HCT116 (cell line): ENCODE data around the gene MEIS1. TPM values are rescaled to one million over a fixed set of nuclear protein-coding genes. Genes with fewer than 3 reads are reported as not detected.

ENCODE experiments used
- ATAC-seq: fragments of 200-7000 bp; cut with Tn5 transposase; 2 replicates; pipeline ENCODE4 v1.9.1; 2020; ENCODE audit warnings: mild to moderate bottlenecking, moderate library complexity
- BruUV-seq: library from RNA; stranded (reverse); fragments of 400-500 nt; replicated peaks from 2 replicates; lab custom pipeline; 2021; lab: Mats Ljungman, UMichigan
- CTCF ChIA-PET: fragments of 300-600 bp; sonication (Branson Sonifier 250); formaldehyde crosslinking; loops from one replicate; lab custom pipeline; 2021; ENCODE audit warnings: antibody characterized with exemption; lab: Charles Lee
- POLR2A ChIA-PET: fragments of 300-600, 350-600 bp; sonication (Branson Sonifier 250); formaldehyde crosslinking; loops from one replicate; lab custom pipeline; 2021; ENCODE audit warnings: antibody characterized with exemption; lab: Charles Lee
- RAD21 ChIA-PET, 2 experiments: fragments of 300-600 bp; sonication (Branson Sonifier 250); formaldehyde crosslinking; loops; one replicate each; lab custom pipeline; 2023; ENCODE audit warnings: low total read pairs in 2 of 2; ENCODE audit not compliant: uncharacterized antibody in 2 of 2, unreplicated experiment in 2 of 2, low non-redundant PET in 1 of 2; lab: Charles Lee
- DNase-seq: peaks from one replicate; pipeline ENCODE4 v3.0.0-alpha.2; 2010; ENCODE audit warnings: low read depth, low spot score
- H2AFZ ChIP-seq: fragments of 200-600 bp; shearing (Covaris generic), sonication (generic); 2 replicates; pipeline ENCODE4 v1.6.1; 2017; ENCODE audit warnings: low read depth, mixed run types, mixed read lengths, antibody characterized with exemption, low read length; ENCODE audit not compliant: poor library complexity, severe bottlenecking
- H3K27ac ChIP-seq: 2 replicates; pipeline ENCODE4 v1.5.1; 2012; ENCODE audit warnings: low read depth, low read length
- H3K27me3 ChIP-seq: fragments of 200-600 bp; sonication (generic); 2 replicates; pipeline ENCODE4 v1.6.1; 2016; ENCODE audit warnings: mixed run types, low read length, mixed read lengths; ENCODE audit not compliant: insufficient read depth
- H3K36me3 ChIP-seq, 2 experiments: fragments of 200-500 bp in 1 of 2; fragments of 200-600 bp in 1 of 2; sonication (Bioruptor generic) in 1 of 2; sonication (generic) in 1 of 2; 2 replicates each; pipeline versions ENCODE4 v1.5.1 to v1.6.1; 2014 to 2016; ENCODE audit warnings: low read length in 2 of 2, inconsistent platforms in 1 of 2, mixed read lengths in 1 of 2, mixed run types in 1 of 2; ENCODE audit not compliant: insufficient read depth in 2 of 2, control insufficient read depth in 1 of 2
- H3K4me1 ChIP-seq, 2 experiments: fragments of 200-600 bp in 1 of 2; sonication (generic) in 1 of 2; 2 replicates each; pipeline versions ENCODE4 v1.5.1 to v1.6.1; 2012 to 2017; ENCODE audit warnings: low read length in 2 of 2, inconsistent platforms in 1 of 2, mild to moderate bottlenecking in 1 of 2, mixed read lengths in 1 of 2, mixed run types in 1 of 2, moderate library complexity in 1 of 2; ENCODE audit not compliant: insufficient read depth in 2 of 2, control insufficient read depth in 1 of 2
- H3K4me2 ChIP-seq: fragments of 200-600 bp; sonication (generic); 2 replicates; pipeline ENCODE4 v1.6.1; 2017; ENCODE audit warnings: mixed run types, low read length, mixed read lengths
- H3K4me3 ChIP-seq, 2 experiments: fragments of 200-600 bp in 1 of 2; sonication (generic) in 1 of 2; replicated peaks in 1 of 2; 2 replicates each; pipeline ENCODE4 v1.5.1; 2011 to 2016; ENCODE audit warnings: low read length in 2 of 2, control low read depth in 1 of 2, low read depth in 1 of 2, mild to moderate bottlenecking in 1 of 2, mixed read lengths in 1 of 2, mixed run types in 1 of 2
- H3K79me2 ChIP-seq: fragments of 200-600 bp; sonication (generic); 2 replicates; pipeline ENCODE4 v1.6.1; 2017; ENCODE audit warnings: mild to moderate bottlenecking, mixed run types, low read length, moderate library complexity, mixed read lengths; ENCODE audit not compliant: insufficient read depth
- H3K9ac ChIP-seq: fragments of 200-600 bp; sonication (generic); 2 replicates; pipeline ENCODE4 v1.6.1; 2016; ENCODE audit warnings: low read length, mixed read lengths
- H3K9me2 ChIP-seq: fragments of 200-600 bp; sonication (generic), shearing (Covaris generic); 2 replicates; pipeline ENCODE4 v1.6.1; 2017; ENCODE audit warnings: mixed run types, mild to moderate bottlenecking, moderate library complexity; ENCODE audit not compliant: insufficient read depth
- H3K9me3 ChIP-seq, 2 experiments: fragments of 200-500 bp in 1 of 2; fragments of 200-600 bp in 1 of 2; sonication (Bioruptor generic) in 1 of 2; sonication (generic) in 1 of 2; 2 replicates each; pipeline ENCODE4 v1.6.1; 2014 to 2017; ENCODE audit warnings: low read length in 2 of 2, mixed read lengths in 2 of 2, inconsistent platforms in 1 of 2, low read depth in 1 of 2, mild to moderate bottlenecking in 1 of 2, mixed run types in 1 of 2, moderate library complexity in 1 of 2; ENCODE audit not compliant: control insufficient read depth in 1 of 2, insufficient read depth in 1 of 2
- H4K20me1 ChIP-seq: fragments of 200-600 bp; sonication (generic), shearing (Covaris generic); 2 replicates; pipeline ENCODE4 v1.6.1; 2017; ENCODE audit warnings: mixed run types, mild to moderate bottlenecking, moderate library complexity; ENCODE audit not compliant: insufficient read depth
- CBX3 ChIP-seq: IDR thresholded peaks from 2 replicates; pipeline ENCODE4 v1.6.1; 2012; ENCODE audit warnings: low read depth
- CEBPB ChIP-seq: IDR thresholded peaks from 2 replicates; pipeline ENCODE4 v1.6.1; 2012; ENCODE audit warnings: low read depth
- EGR1 ChIP-seq: IDR thresholded peaks from 2 replicates; pipeline ENCODE4 v1.6.1; 2012; ENCODE audit warnings: low read depth
- ELF1 ChIP-seq: IDR thresholded peaks from 2 replicates; pipeline ENCODE4 v1.6.1; 2012; ENCODE audit warnings: low read depth, borderline replicate concordance
- EZH2 ChIP-seq: fragments of 200-600 bp; sonication (generic); IDR thresholded peaks from 2 replicates; pipeline ENCODE4 v1.6.1; 2017; ENCODE audit warnings: antibody characterized with exemption, mixed run types
- FOSL1 ChIP-seq: IDR thresholded peaks from 2 replicates; pipeline ENCODE4 v1.6.1; 2012; ENCODE audit warnings: low read depth
- JUND ChIP-seq: IDR thresholded peaks from 2 replicates; pipeline ENCODE4 v1.6.1; 2012
- POLR2A ChIP-seq: IDR thresholded peaks from 2 replicates; pipeline ENCODE4 v1.7.0; 2011; ENCODE audit warnings: borderline replicate concordance; ENCODE audit not compliant: insufficient read depth, insufficient read length; ENCODE audit errors: extremely low read depth
- POLR2AphosphoS5 ChIP-seq: IDR thresholded peaks from 2 replicates; pipeline ENCODE4 v1.6.1; 2011; ENCODE audit warnings: mild to moderate bottlenecking, low read depth, low read length, moderate library complexity
- RAD21 ChIP-seq: IDR thresholded peaks from 2 replicates; pipeline ENCODE4 v1.6.1; 2012; ENCODE audit warnings: low read depth, mild to moderate bottlenecking
- SIN3A ChIP-seq: IDR thresholded peaks from 2 replicates; pipeline ENCODE4 v1.6.1; 2012; ENCODE audit warnings: low read depth
- SRF ChIP-seq: IDR thresholded peaks from 2 replicates; pipeline ENCODE4 v1.6.1; 2012; ENCODE audit warnings: low read depth
- TCF7L2 ChIP-seq: IDR thresholded peaks from 2 replicates; pipeline ENCODE4 v1.7.0; 2011; ENCODE audit warnings: borderline replicate concordance, inconsistent platforms; ENCODE audit not compliant: insufficient read depth, insufficient read length; ENCODE audit errors: extremely low read depth
- YY1 ChIP-seq: IDR thresholded peaks from 2 replicates; pipeline ENCODE4 v1.6.1; 2011; ENCODE audit warnings: low read length, low read depth, moderate library complexity, mild to moderate bottlenecking; ENCODE audit not compliant: insufficient replicate concordance; ENCODE audit errors: extremely low read depth
- ZFX ChIP-seq: fragments of 450-650 bp; IDR thresholded peaks from 2 replicates; pipeline ENCODE4 v1.6.1; 2017
- ZNF274 ChIP-seq: fragments of 200-500 bp; sonication (Bioruptor generic); IDR thresholded peaks from 2 replicates; pipeline ENCODE4 v1.6.1; 2014; ENCODE audit warnings: mild to moderate bottlenecking, low read depth, low read length, inconsistent platforms
- intact Hi-C: fragments of 100-400 bp; cut with micrococcal nuclease; formaldehyde crosslinking; loops from 2 replicates; pipeline ENCODE4 v1.10.0; 2022
- total RNA-seq: library from RNA; stranded (reverse); gene quantifications from one replicate; pipeline ENCODE4 v1.2.1, GENCODE V29; 2021; ENCODE audit not compliant: unreplicated experiment
- TF ChIP-seq, protein P1 (sequence below): IDR thresholded peaks from 2 replicates; pipeline ENCODE4 v1.6.1; 2012; ENCODE audit warnings: low read depth
- TF ChIP-seq, protein P2 (sequence below): IDR thresholded peaks from 2 replicates; pipeline ENCODE4 v1.6.1; 2012
- TF ChIP-seq, protein P3 (sequence below): IDR thresholded peaks from 2 replicates; pipeline ENCODE4 v1.6.1; 2011; ENCODE audit warnings: mild to moderate bottlenecking, low read length, moderate library complexity; ENCODE audit not compliant: insufficient replicate concordance; ENCODE audit errors: extremely low read depth
- TF ChIP-seq, protein P4 (sequence below): IDR thresholded peaks from 2 replicates; pipeline ENCODE4 v1.6.1; 2012

The MEIS1 gene
- total RNA-seq, 1 experiment from 2014 or later, result 0.32 TPM

DNA sequence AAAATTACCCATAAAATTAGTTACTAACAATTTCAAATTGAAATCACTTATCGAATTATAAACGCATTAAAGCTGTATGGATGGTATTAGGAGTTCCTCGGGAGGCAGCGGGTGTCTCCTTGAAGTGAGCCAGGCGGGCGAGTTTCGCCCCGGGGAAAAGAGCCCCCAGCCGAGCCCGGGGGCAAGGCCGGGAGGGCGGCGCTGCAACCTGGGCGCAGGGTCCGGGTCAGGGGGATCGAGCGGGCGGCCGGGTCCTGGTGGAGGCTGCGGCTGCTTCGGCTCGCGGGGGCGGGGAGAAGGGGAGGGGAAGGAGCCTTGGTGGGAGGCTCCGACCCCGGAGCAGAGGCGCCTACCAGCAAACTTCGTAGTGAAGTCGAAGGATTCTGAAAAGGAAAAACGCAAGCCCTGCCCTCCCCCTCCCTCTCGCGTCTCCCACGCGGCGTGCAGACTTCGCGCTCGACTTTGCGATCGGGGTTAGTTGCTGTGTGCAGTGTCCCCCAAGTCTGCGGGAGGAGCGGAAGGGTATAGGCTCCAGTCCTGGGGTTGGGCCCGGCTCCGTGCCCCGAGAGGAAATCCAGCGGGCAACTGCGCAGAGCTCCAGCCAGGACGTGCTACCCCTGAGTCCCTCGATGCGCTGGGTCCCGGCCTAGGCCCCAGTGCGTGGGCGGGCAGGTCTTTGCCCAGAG is 140.8 kb downstream of the MEIS1 start:
- H3K79me2 ChIP-seq, result no peaks in the 10 kb centered on the region
- H3K9ac ChIP-seq, result no peak overlapping the region
- TF ChIP-seq EZH2, result no peak
- no peak for TF ChIP-seq CBX3
- TF ChIP-seq FOSL1, result no peak
- no peak for TF ChIP-seq SIN3A
- TF ChIP-seq EGR1, result no peak
- no peak for TF ChIP-seq POLR2A
- TF ChIP-seq RAD21, result no peak
- no peak for TF ChIP-seq JUND
- TF ChIP-seq, protein P1, sequence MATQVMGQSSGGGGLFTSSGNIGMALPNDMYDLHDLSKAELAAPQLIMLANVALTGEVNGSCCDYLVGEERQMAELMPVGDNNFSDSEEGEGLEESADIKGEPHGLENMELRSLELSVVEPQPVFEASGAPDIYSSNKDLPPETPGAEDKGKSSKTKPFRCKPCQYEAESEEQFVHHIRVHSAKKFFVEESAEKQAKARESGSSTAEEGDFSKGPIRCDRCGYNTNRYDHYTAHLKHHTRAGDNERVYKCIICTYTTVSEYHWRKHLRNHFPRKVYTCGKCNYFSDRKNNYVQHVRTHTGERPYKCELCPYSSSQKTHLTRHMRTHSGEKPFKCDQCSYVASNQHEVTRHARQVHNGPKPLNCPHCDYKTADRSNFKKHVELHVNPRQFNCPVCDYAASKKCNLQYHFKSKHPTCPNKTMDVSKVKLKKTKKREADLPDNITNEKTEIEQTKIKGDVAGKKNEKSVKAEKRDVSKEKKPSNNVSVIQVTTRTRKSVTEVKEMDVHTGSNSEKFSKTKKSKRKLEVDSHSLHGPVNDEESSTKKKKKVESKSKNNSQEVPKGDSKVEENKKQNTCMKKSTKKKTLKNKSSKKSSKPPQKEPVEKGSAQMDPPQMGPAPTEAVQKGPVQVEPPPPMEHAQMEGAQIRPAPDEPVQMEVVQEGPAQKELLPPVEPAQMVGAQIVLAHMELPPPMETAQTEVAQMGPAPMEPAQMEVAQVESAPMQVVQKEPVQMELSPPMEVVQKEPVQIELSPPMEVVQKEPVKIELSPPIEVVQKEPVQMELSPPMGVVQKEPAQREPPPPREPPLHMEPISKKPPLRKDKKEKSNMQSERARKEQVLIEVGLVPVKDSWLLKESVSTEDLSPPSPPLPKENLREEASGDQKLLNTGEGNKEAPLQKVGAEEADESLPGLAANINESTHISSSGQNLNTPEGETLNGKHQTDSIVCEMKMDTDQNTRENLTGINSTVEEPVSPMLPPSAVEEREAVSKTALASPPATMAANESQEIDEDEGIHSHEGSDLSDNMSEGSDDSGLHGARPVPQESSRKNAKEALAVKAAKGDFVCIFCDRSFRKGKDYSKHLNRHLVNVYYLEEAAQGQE, result no peak
- TF ChIP-seq, protein P2, sequence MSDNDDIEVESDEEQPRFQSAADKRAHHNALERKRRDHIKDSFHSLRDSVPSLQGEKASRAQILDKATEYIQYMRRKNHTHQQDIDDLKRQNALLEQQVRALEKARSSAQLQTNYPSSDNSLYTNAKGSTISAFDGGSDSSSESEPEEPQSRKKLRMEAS, result no peak
- TF ChIP-seq, protein P3, sequence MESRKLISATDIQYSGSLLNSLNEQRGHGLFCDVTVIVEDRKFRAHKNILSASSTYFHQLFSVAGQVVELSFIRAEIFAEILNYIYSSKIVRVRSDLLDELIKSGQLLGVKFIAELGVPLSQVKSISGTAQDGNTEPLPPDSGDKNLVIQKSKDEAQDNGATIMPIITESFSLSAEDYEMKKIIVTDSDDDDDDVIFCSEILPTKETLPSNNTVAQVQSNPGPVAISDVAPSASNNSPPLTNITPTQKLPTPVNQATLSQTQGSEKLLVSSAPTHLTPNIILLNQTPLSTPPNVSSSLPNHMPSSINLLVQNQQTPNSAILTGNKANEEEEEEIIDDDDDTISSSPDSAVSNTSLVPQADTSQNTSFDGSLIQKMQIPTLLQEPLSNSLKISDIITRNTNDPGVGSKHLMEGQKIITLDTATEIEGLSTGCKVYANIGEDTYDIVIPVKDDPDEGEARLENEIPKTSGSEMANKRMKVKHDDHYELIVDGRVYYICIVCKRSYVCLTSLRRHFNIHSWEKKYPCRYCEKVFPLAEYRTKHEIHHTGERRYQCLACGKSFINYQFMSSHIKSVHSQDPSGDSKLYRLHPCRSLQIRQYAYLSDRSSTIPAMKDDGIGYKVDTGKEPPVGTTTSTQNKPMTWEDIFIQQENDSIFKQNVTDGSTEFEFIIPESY, result no peak
- TF ChIP-seq TCF7L2, result no peak
- no peak for TF ChIP-seq YY1
- TF ChIP-seq SRF, result no peak
- no peak for TF ChIP-seq POLR2AphosphoS5
- no peak for TF ChIP-seq ZFX
- TF ChIP-seq, protein P4, sequence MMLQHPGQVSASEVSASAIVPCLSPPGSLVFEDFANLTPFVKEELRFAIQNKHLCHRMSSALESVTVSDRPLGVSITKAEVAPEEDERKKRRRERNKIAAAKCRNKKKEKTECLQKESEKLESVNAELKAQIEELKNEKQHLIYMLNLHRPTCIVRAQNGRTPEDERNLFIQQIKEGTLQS, result no peak
- TF ChIP-seq ZNF274, result no peak
- TF ChIP-seq CEBPB, result no peak
- no peak for TF ChIP-seq ELF1
- H3K36me3 ChIP-seq, result no peaks in the 10 kb centered on the region
- CTCF ChIA-PET, result no interaction called here
- BruUV-seq, result no TSS peak
- no peak for DNase-seq
- POLR2A ChIA-PET, result no interaction called here
- H3K4me1 ChIP-seq, result no peaks in the 10 kb centered on the region
- H3K27ac ChIP-seq, result no peak overlapping the region
- no peak overlapping the region for H3K4me2 ChIP-seq
- no peaks in the 10 kb centered on the region for H3K9me3 ChIP-seq
- intact Hi-C loops, result no loop called here
- H3K9me2 ChIP-seq, result no peaks in the 10 kb centered on the region
- H4K20me1 ChIP-seq, result no peaks in the 10 kb centered on the region
- ATAC-seq, result no peak
- no peak overlapping the region for H3K4me3 ChIP-seq
- no peak overlapping the region for H2AFZ ChIP-seq
- RAD21 ChIA-PET, result no interaction called here
- no peaks in the 10 kb centered on the region for H3K27me3 ChIP-seq
